ENCODE data around the gene NTMT1.

NTMT1 gene

DNA sequence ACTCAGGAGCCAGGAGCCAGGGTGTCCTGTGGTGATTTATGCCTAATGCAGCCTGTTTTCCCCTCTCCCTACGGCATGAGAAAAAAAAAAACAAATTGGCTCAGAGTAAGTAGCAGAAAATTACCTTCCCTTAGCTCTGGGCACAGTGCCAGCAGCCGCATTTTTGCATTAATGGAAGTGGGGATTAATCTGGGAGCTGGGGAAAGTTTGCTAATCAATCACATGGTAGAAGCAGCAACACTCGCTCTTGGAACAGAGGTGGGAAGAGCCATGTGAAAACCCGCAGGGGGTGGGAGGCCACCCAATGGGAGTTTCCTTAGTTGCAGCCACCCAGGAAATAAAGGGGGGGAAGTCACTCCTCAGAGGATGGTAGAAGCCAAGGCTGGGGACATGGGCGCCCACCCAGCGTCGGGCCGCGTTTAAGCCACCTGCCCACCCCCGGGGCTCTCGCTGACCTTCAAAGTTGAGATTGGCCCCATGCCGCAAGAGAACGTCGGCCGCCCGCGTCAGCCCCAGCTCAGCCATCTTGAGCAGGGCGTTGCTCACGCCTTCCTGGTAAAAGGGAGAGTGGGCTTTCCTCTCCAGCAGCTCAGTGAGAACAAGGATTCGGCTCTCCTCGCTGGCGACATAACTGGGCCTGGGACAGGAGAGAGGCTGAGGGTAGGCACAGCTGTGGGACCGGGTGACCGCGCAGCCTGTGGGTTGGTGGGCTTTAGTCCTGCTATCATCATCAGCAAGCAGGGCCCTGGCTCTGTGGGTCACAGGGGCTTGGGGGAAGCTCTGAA lies 14.3 kb downstream of the NTMT1 start:
- no peak overlapping the region for H3K9ac ChIP-seq
- H3K79me2 ChIP-seq (ENCODE audit: insufficient read depth, low read depth): peaks cover 18% of the 10 kb centered on the region; the same call in 1 of the 2 replicates
- H3K4me3 ChIP-seq (IDR thresholded peaks at IDR 0.05; ENCODE audit: insufficient read depth, low read depth, low read length): no peak overlapping the region

DNA sequence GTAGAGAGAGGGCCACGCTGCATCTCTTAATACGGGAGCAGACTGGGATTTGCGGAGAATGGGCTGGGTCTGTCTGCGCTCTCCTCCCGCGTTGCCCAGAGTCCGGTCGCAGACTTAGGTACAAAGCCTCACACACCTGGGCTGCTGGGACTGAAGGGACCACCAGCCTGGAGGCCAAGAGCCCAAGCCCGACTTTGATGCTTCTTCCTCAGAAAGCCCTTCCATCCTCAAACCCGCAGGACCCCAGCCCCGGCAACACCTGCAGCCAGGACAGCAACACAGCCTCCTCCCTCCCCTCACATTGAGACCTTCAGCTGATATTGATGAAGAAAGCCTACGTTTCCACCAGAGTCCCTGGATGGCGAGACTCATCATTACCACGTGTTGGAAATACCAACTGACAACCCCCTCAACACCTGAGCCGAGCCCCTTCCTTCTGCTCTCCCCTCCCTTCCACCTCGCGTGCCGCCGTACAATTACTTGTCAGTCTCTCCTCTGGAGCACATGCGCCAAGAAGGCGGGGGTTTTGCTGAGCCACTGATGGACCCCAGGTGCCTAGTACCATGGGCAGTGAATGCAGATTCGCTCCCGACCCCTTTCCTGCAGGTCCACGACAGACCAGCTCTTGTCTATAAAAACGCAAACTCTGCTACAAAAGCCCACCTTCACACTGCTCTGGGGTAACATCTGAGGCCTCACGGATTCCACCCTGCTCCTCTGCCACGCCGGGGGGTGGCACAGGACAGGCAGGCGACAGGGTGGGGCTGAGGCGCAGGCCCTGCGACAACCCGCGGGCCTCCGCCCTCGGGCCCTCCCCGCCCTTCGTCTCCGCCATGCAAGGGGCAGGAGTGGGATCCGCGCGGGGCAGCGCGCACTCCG lies 15.1 kb downstream of the NTMT1 start:
- no peaks in the 10 kb centered on the region for H3K4me1 ChIP-seq (ENCODE audit: low read depth, poor library complexity, severe bottlenecking)
- TF ChIP-seq, protein P1, sequence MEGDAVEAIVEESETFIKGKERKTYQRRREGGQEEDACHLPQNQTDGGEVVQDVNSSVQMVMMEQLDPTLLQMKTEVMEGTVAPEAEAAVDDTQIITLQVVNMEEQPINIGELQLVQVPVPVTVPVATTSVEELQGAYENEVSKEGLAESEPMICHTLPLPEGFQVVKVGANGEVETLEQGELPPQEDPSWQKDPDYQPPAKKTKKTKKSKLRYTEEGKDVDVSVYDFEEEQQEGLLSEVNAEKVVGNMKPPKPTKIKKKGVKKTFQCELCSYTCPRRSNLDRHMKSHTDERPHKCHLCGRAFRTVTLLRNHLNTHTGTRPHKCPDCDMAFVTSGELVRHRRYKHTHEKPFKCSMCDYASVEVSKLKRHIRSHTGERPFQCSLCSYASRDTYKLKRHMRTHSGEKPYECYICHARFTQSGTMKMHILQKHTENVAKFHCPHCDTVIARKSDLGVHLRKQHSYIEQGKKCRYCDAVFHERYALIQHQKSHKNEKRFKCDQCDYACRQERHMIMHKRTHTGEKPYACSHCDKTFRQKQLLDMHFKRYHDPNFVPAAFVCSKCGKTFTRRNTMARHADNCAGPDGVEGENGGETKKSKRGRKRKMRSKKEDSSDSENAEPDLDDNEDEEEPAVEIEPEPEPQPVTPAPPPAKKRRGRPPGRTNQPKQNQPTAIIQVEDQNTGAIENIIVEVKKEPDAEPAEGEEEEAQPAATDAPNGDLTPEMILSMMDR (conservative IDR thresholded peaks at IDR 0.05; ENCODE audit: low read depth, low read length): no peak
- no peaks in the 10 kb centered on the region for H3K36me3 ChIP-seq (ENCODE audit: insufficient read depth)
- peak overlapping the region; percentile 58 for H3K4me2 ChIP-seq
- peak overlapping the region; percentile 37; the same call in 1 of the 2 replicates for H3K9ac ChIP-seq
- H3K4me3 ChIP-seq (IDR thresholded peaks at IDR 0.05; ENCODE audit: insufficient read depth, low read depth, low read length): no peak overlapping the region
- peaks cover 18% of the 10 kb centered on the region; the same call in 1 of the 2 replicates for H3K79me2 ChIP-seq (ENCODE audit: insufficient read depth, low read depth)
- H3K27ac ChIP-seq: no peak overlapping the region
- peaks cover 10% of the 10 kb centered on the region; the same call in 1 of the 2 replicates for H3K27me3 ChIP-seq (ENCODE audit: insufficient read depth, low read depth)
- H4K20me1 ChIP-seq (ENCODE audit: insufficient read depth): no peaks in the 10 kb centered on the region
- H2AFZ ChIP-seq (ENCODE audit: low read depth): peak overlapping the region; percentile 98

More for the DNA sequence above, 14.3 kb downstream of the NTMT1 start:
- Histone ChIP-seq H3K4me2 (peak overlapping the region; percentile 58; the same call in 1 of the 2 replicates), H2AFZ (ENCODE audit: low read depth) (no peak overlapping the region), H4K20me1 (ENCODE audit: insufficient read depth) (no peaks in the 10 kb centered on the region), H3K27ac (no peak overlapping the region), H3K4me1 (ENCODE audit: low read depth, poor library complexity, severe bottlenecking) (no peaks in the 10 kb centered on the region), H3K36me3 (ENCODE audit: insufficient read depth) (no peaks in the 10 kb centered on the region), H3K27me3 (ENCODE audit: insufficient read depth, low read depth) (peaks cover 8% of the 10 kb centered on the region; the same call in 1 of the 2 replicates)
- TF ChIP-seq, protein P1 (conservative IDR thresholded peaks at IDR 0.05; ENCODE audit: low read depth, low read length): no peak

- TF ChIP-seq, protein P1 (conservative IDR thresholded peaks at IDR 0.05; ENCODE audit: low read depth, low read length): peak; percentile 88
- H3K79me2 ChIP-seq (ENCODE audit: insufficient read depth, low read depth): peaks cover 18% of the 10 kb centered on the region; the same call in 1 of the 2 replicates
- no peaks in the 10 kb centered on the region for H3K36me3 ChIP-seq (ENCODE audit: insufficient read depth)
- no peaks in the 10 kb centered on the region for H3K4me1 ChIP-seq (ENCODE audit: low read depth, poor library complexity, severe bottlenecking)
- no peak within 1 kb of the TSS for H3K27ac ChIP-seq
- peak within 1 kb of the TSS; percentile 88 for H3K4me2 ChIP-seq
- no peaks in the 10 kb centered on the region for H4K20me1 ChIP-seq (ENCODE audit: insufficient read depth)
- peak within 1 kb of the TSS; percentile 98 for H2AFZ ChIP-seq (ENCODE audit: low read depth)
- no peak within 1 kb of the TSS for H3K4me3 ChIP-seq (IDR thresholded peaks at IDR 0.05; ENCODE audit: insufficient read depth, low read depth, low read length)
- H3K9ac ChIP-seq: peak within 1 kb of the TSS; percentile 37; the same call in 1 of the 2 replicates
- peaks cover 16% of the 10 kb centered on the region; the same call in 1 of the 2 replicates for H3K27me3 ChIP-seq (ENCODE audit: insufficient read depth, low read depth)
Measured at GRCh38 chr9:129641750-129642585, 16.0 kb downstream of the NTMT1 start, which contains the start of gene ASB6. Gene ASB6, minus strand, starts transcription at chr9:129642151. Its CDS starts 152 bp downstream, at chr9:129641999.

GRCh38 chr9:129643706-129644105 lies 17.7 kb downstream of the NTMT1 start:
- TF ChIP-seq, protein P1 (conservative IDR thresholded peaks at IDR 0.05; ENCODE audit: low read depth, low read length): no peak
- Histone ChIP-seq H2AFZ (ENCODE audit: low read depth) (no peak overlapping the region), H3K4me1 (ENCODE audit: low read depth, poor library complexity, severe bottlenecking) (no peaks in the 10 kb centered on the region), H4K20me1 (ENCODE audit: insufficient read depth) (no peaks in the 10 kb centered on the region), H3K36me3 (ENCODE audit: insufficient read depth) (no peaks in the 10 kb centered on the region), H3K4me2 (no peak overlapping the region), H3K27ac (no peak overlapping the region), H3K27me3 (ENCODE audit: insufficient read depth, low read depth) (peaks cover 18% of the 10 kb centered on the region; the same call in 1 of the 2 replicates), H3K79me2 (ENCODE audit: insufficient read depth, low read depth) (peaks cover 18% of the 10 kb centered on the region; the same call in 1 of the 2 replicates), H3K9ac (no peak overlapping the region), H3K4me3 (IDR thresholded peaks at IDR 0.05; ENCODE audit: insufficient read depth, low read depth, low read length) (no peak overlapping the region)
